Measurements from ENCODE around the gene KIF3A.

Gene KIF3A

GRCh38 chr5:132765311-132766019, 28.1 kb upstream of the KIF3A start:
- DNase-seq (ENCODE audit: low spot score) = peak; percentile 73
- TF ChIP-seq, protein P1, sequence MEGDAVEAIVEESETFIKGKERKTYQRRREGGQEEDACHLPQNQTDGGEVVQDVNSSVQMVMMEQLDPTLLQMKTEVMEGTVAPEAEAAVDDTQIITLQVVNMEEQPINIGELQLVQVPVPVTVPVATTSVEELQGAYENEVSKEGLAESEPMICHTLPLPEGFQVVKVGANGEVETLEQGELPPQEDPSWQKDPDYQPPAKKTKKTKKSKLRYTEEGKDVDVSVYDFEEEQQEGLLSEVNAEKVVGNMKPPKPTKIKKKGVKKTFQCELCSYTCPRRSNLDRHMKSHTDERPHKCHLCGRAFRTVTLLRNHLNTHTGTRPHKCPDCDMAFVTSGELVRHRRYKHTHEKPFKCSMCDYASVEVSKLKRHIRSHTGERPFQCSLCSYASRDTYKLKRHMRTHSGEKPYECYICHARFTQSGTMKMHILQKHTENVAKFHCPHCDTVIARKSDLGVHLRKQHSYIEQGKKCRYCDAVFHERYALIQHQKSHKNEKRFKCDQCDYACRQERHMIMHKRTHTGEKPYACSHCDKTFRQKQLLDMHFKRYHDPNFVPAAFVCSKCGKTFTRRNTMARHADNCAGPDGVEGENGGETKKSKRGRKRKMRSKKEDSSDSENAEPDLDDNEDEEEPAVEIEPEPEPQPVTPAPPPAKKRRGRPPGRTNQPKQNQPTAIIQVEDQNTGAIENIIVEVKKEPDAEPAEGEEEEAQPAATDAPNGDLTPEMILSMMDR (IDR thresholded peaks at IDR 0.05) = no peak
- Histone ChIP-seq H3K27ac (peak overlapping the region in 1 of 2 donors; percentile 66), H3K4me3 (no peak overlapping the region)

DNA sequence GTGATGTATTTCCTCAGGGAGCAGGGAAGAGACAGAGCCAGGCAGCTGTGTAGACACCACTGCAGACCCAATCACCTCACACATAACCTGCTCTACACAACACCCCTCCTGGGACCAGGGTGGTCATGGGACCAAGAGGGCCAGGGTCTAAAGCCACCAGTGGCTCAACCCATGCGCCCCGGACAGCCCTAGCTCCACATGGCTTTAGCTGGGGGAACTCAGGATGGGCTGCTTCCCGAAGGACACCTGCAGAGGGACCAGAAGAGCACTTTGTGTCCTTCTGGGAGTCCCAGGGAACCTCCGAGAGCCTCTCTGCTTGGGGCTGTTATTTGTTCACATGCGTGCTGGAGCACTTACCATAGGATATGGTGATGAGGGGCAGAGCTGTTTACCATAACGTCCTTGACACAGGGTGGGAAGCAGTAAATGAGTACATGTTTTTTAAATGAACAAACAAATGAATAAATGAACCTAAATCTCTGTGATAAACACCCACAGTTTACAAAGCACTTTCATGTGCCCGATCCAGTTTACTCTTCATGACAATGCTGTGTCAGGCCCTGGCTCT, 27.4 kb upstream of the KIF3A start:
- TF ChIP-seq, protein P1 (IDR thresholded peaks at IDR 0.05) = no peak
- H3K4me3 ChIP-seq = no peak overlapping the region
- DNase-seq (ENCODE audit: low spot score) = no peak
- H3K27ac ChIP-seq = peak overlapping the region in 1 of 2 donors; percentile 66

GRCh38 chr5:132764051-132764450, 26.7 kb upstream of the KIF3A start:
- DNase-seq (ENCODE audit: low spot score) = no peak
- TF ChIP-seq, protein P1 (IDR thresholded peaks at IDR 0.05) = no peak
- Histone ChIP-seq H3K27ac (no peak overlapping the region), H3K4me3 (no peak overlapping the region)

GRCh38 chr5:132763181-132764036, 26.1 kb upstream of the KIF3A start:
- no peak for DNase-seq (ENCODE audit: low spot score)
- Histone ChIP-seq H3K4me3 (no peak overlapping the region), H3K27ac (no peak overlapping the region)
- TF ChIP-seq, protein P1 (IDR thresholded peaks at IDR 0.05) = no peak

GRCh38 chr5:132762246-132763000, 25.1 kb upstream of the KIF3A start:
- Histone ChIP-seq H3K4me3 (no peak overlapping the region), H3K27ac (no peak overlapping the region)
- DNase-seq (ENCODE audit: low spot score) = no peak
- TF ChIP-seq, protein P1 (IDR thresholded peaks at IDR 0.05) = no peak

GRCh38 chr5:132761321-132762240, 24.2 kb upstream of the KIF3A start:
- TF ChIP-seq, protein P1 (IDR thresholded peaks at IDR 0.05) = no peak
- Histone ChIP-seq H3K27ac (no peak overlapping the region), H3K4me3 (no peak overlapping the region)
- DNase-seq (ENCODE audit: low spot score) = peak; percentile 66
